ENCODE measurements around the gene DYNC1H1.

DNA sequence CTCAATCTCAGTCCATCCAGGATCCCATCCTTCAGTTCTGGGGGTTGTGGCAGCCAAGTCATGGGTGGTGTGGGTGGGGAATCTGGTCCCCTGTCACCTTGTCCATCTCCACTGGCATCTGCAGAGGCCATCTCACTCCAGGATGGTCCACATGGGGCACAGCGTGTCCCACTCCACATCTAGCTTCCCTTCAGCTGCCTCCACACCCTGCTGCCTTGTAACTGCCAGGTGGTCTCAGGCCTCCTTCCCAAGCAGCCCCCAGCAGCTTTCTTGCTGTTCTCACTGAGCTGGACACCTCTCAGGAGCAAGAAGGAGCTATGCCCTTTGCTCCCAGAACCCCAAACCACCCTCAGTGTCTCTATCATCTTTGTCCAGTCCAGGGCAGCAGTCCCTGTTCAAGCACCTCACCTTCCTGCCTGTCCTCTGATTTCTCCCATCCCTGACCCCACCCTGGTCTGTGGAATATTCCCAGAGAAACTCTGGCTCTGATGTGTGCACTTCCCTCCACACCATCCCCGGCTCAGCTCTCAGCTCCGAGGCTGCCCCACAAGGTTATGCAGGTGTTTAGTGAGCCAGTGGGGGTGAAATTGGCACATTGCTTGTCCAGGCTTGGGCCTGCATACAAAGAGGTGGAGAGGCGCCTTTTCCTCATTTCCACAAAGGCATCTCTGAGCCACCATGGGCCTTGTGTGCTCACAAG, 13.7 kb upstream of the DYNC1H1 start:
- TF ChIP-seq CHD4 (IDR thresholded peaks at IDR 0.05; ENCODE audit: borderline replicate concordance, low read length): no peak
- TF ChIP-seq SP2 (CRISPR knock-in tag; IDR thresholded peaks at IDR 0.05): no peak
- peak; percentile 34; the same call in 1 of the 2 replicates for TF ChIP-seq POLR2AphosphoS5 (IDR thresholded peaks at IDR 0.05; ENCODE audit: low read depth, low read length)
- TF ChIP-seq, protein P1, sequence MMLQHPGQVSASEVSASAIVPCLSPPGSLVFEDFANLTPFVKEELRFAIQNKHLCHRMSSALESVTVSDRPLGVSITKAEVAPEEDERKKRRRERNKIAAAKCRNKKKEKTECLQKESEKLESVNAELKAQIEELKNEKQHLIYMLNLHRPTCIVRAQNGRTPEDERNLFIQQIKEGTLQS (CRISPR knock-in tag; IDR thresholded peaks at IDR 0.05): no peak
